Stimulated activated naive CD8-positive, alpha-beta T cell treated with anti-CD3 and anti-CD28 coated beads, Interleukin-15, amount 100 ng/mL, for 72 hours (primary cell): ENCODE measurements around the gene SBNO2.

Experiments
- ATAC-seq: fragments of 150-1000 bp; cut with Tn5 transposase; 2 replicates; pipeline ENCODE4 v1.10.0; 2021; ENCODE audit warnings: mild to moderate bottlenecking, moderate library complexity
- DNase-seq, 2 donors: peaks; one replicate each; pipeline ENCODE4 v3.0.0; 2021 to 2022
- H3K27ac Mint-ChIP-seq, 2 donors: one replicate each; pipeline ENCODE4 v1.8.0; 2022; ENCODE audit warnings: mild to moderate bottlenecking in 2 of 2, mixed read lengths in 2 of 2, moderate library complexity in 2 of 2
- H3K27me3 Mint-ChIP-seq: one replicate; pipeline ENCODE4 v1.8.0; 2022; ENCODE audit warnings: mixed read lengths
- H3K4me1 Mint-ChIP-seq: one replicate; pipeline ENCODE4 v1.8.0; 2022; ENCODE audit warnings: mild to moderate bottlenecking, mixed read lengths
- H3K4me3 Mint-ChIP-seq, 2 donors: one replicate each; pipeline ENCODE4 v1.8.0; 2022; ENCODE audit warnings: mild to moderate bottlenecking in 2 of 2, mixed read lengths in 2 of 2, moderate library complexity in 1 of 2
- H3K9me3 Mint-ChIP-seq, 2 donors: one replicate each; pipeline ENCODE4 v1.8.0; 2022; ENCODE audit warnings: mixed read lengths in 2 of 2

Gene SBNO2

DNA sequence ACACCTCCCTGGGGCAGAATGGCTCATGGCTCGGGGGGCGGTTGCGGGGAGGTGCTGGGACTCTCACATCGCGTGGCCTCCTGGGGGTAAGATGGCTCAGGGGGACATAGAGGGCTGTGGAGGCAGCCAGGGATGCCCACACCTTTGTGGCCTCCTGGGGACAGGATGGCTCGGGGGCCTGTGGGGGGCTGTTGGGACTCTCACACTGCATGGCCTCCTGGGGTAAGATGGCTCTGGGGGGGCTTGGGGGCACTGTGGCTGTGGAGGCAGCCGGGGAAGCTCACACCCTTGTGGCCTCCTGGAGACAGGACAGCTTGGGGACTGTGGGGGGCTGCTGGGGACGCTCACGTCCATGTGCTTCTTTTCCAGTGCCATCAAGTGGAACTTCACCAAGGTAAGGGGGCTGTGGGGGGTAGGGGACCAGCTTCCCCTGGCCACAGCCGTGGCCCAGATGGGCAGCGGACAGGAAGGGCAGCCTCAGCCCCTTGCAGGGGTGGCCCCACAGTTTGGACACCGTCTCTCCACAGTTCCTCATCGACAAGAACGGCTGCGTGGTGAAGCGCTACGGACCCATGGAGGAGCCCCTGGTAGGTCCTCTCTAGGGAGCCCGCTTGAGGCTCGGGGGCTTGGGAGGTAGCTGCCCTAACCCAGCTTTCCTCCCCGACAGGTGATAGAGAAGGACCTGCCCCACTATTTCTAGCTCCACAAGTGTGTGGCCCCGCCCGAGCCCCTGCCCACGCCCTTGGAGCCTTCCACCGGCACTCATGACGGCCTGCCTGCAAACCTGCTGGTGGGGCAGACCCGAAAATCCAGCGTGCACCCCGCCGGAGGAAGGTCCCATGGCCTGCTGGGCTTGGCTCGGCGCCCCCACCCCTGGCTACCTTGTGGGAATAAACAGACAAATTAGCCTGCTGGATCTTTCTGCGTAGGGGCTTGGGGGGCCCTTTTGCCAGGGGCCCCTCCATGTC, 67.9 kb downstream of the SBNO2 start:
- ATAC-seq (no peak), DNase-seq (no peak)
- peaks cover 47% of the 10 kb centered on the region for H3K4me1 Mint-ChIP-seq
- H3K4me3 Mint-ChIP-seq = peak overlapping the region; percentile 47 to 83
- H3K27me3 Mint-ChIP-seq = no peaks in the 10 kb centered on the region
- peak overlapping the region in 1 of 2 donors; percentile 91 for H3K27ac Mint-ChIP-seq
- no peaks in the 10 kb centered on the region for H3K9me3 Mint-ChIP-seq

DNA sequence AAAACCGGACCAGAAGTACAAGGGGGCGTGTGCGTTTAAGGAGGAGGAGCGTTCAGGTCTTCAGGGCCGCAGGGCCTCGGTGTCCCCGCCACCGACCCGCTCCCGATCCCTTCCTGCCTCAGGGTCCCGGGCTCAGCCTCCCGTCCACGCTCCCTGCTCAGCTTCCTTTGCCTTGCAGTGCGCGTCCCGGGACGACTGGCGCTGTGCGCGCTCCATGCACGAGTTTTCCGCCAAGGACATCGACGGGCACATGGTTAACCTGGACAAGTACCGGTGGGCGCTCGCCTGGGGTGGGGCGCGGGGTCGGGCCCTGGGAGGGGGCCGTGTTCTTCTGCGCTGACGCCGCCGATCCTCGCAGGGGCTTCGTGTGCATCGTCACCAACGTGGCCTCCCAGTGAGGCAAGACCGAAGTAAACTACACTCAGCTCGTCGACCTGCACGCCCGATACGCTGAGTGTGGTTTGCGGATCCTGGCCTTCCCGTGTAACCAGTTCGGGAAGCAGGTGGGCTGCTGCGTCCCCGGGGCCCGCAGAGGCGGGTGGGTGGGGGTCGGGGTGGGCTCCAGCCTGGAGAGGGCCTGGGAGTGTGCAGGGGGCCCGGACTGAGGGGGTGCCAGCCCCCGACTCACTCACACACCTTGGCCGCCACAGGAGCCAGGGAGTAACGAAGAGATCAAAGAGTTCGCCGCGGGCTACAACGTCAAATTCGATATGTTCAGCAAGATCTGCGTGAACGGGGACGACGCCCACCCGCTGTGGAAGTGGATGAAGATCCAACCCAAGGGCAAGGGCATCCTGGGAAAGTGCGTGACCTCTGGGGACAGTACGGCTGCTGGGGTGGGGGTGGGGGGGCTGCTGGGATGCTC, 68.8 kb downstream of the SBNO2 start:
- Mint-ChIP-seq H3K4me1 (peaks cover 56% of the 10 kb centered on the region), H3K9me3 (peaks cover 0 to under 1% of the 10 kb centered on the region in 2 donors), H3K27ac (peak overlapping the region; percentile 69 to 91), H3K4me3 (peak overlapping the region; percentile 79 to 83), H3K27me3 (no peaks in the 10 kb centered on the region)
- ATAC-seq = no peak
- no peak for DNase-seq

DNA sequence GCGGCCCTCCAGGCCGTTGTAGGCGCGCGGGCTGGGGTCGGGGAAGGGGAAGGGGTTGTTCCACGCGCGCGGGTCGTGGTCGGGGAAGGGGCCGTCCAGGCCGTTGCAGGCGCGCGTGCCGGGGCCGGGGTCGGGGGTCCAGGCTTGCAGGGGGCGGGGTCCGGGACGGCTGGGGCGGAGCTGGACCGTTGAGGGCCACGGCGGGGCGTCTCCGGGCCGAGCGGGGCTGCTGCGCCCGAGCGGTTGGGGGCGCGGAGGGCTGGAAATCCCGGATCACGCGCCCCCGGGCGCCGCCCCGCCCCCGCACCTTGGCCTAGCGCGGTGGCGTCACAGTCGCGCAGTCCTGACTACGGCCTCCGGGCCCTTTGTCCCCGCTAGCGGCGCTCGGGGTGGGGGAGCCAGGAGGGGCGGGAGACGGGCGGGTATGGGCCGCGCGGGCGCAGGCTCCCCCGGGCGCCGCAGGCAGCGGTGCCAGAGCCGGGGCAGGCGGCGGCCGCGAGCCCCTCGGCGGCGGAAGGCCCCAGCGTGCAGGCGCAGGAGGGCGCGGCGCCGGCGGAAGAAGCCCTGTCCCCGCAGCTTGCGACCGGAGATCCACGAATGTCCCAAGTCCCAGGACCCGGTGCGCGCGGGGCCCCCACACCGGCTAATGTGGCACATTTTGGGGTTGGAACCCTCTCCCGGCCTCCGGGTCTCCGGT, 69.6 kb downstream of the SBNO2 start:
- Mint-ChIP-seq H3K4me1 (peaks cover 64% of the 10 kb centered on the region), H3K27me3 (no peaks in the 10 kb centered on the region), H3K4me3 (peak overlapping the region; percentile 79 to 83), H3K9me3 (peaks cover 5 to 7% of the 10 kb centered on the region in 2 donors), H3K27ac (peak overlapping the region; percentile 69 to 71)
- DNase-seq (peak; percentile 79 to 80), ATAC-seq (peak; percentile 38)

GRCh38 chr19:1103708-1104310, 70.3 kb downstream of the SBNO2 start, which contains the start of gene GPX4:
Gene GPX4 (plus strand): TSS chr19:1103994. CDS start chr19:1104044, 50 bp downstream.
- ATAC-seq = peak; percentile 70
- H3K4me3 Mint-ChIP-seq = peak within 1 kb of the TSS; percentile 79 to 83
- H3K27ac Mint-ChIP-seq = peak within 1 kb of the TSS; percentile 85 to 96
- DNase-seq = peak; percentile 96 to 98
- H3K9me3 Mint-ChIP-seq = peaks cover 5 to 7% of the 10 kb centered on the region in 2 donors
- H3K4me1 Mint-ChIP-seq = peaks cover 71% of the 10 kb centered on the region
- H3K27me3 Mint-ChIP-seq = no peaks in the 10 kb centered on the region

GRCh38 chr19:1103132-1103707, 70.8 kb downstream of the SBNO2 start:
- Mint-ChIP-seq H3K9me3 (peaks cover 5 to 7% of the 10 kb centered on the region in 2 donors), H3K27ac (peak overlapping the region; percentile 85 to 96), H3K4me1 (peaks cover 77% of the 10 kb centered on the region), H3K4me3 (peak overlapping the region; percentile 76 to 78), H3K27me3 (no peaks in the 10 kb centered on the region)
- DNase-seq = no peak
- no peak for ATAC-seq

- peak; percentile 74 for ATAC-seq
- Mint-ChIP-seq H3K9me3 (peaks cover 5 to 7% of the 10 kb centered on the region in 2 donors), H3K27ac (peak overlapping the region; percentile 85 to 96), H3K27me3 (no peaks in the 10 kb centered on the region), H3K4me1 (peaks cover 81% of the 10 kb centered on the region), H3K4me3 (peak overlapping the region; percentile 76 to 78)
- peak; percentile 76 to 92 for DNase-seq
Measured at GRCh38 chr19:1102407-1103131, 71.5 kb downstream of the SBNO2 start.

GRCh38 chr19:1101337-1101698, 72.8 kb downstream of the SBNO2 start:
- Mint-ChIP-seq H3K4me1 (peaks cover 75% of the 10 kb centered on the region), H3K27me3 (no peaks in the 10 kb centered on the region), H3K27ac (peak overlapping the region in 1 of 2 donors; percentile 63), H3K9me3 (peaks cover 5 to 7% of the 10 kb centered on the region in 2 donors), H3K4me3 (peak overlapping the region; percentile 64 to 76)
- no peak for DNase-seq
- ATAC-seq = no peak

DNA sequence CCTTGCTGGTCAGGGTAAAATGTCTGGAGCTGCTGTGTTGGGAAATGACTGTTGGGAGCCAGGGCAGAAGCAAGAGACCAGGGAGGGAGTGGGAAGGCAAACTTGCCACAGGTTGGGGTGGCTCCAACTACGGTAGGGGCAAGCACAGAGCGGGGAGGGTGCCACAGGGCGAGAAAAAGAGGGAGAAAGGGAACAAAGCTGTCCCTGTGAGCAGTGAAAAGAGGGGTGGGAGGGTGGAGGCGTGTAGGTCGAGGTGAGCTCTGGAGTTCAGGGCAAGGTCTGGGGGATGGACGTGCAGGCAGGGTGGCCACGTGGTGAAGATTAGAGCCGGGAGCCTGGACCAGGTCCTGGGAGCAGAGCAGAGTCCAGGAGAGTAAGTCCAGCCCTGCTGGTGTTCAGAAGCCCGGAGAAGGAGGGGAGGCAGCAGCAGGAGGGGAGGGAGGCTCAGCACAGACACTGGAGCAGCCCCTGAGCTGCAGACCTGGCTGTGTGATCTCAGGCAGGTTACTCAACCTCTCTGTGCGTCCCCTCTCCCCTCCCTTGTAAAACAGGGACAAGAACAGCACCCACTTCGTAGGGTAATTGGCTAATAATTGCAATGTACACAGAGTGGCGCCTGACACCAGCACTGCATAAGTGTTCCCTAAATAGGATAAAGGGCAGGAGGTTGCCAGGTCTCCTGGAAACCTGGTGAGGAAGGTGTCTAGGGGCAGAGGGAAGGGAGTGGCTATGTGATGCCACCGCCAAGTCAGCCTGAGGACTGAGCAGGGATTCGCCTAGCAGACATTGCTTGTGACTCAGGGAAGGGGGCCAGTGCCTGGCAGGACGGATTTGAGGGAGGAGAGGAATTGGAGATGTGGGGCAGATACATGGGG, 75.7 kb downstream of the SBNO2 start:
- no peak for DNase-seq
- peaks cover 5 to 7% of the 10 kb centered on the region in 2 donors for H3K9me3 Mint-ChIP-seq
- peak overlapping the region; percentile 81 to 88 for H3K27ac Mint-ChIP-seq
- H3K4me1 Mint-ChIP-seq = peaks cover 86% of the 10 kb centered on the region
- ATAC-seq = no peak
- H3K4me3 Mint-ChIP-seq = no peak overlapping the region
- H3K27me3 Mint-ChIP-seq = no peaks in the 10 kb centered on the region

DNA sequence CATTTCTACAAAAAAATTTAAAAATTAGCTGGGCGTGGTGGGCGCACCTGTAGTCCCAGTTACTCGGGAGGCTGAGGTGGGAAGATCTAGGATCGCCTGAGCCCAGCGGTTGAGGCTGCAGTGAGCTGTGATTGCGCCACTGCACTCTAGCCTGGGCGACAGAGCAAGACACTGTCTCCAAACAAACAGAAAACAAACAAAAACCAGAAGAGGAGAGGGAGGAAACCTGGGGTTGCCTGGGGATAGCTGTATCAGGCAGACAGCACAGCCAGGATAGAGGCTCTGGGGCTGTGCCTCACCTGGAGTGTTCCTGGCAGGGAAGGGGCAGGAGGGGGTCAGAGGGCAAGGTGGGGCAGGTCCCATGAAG, 76.3 kb downstream of the SBNO2 start:
- Mint-ChIP-seq H3K4me1 (peaks cover 86% of the 10 kb centered on the region), H3K27me3 (no peaks in the 10 kb centered on the region), H3K9me3 (peaks cover 5 to 7% of the 10 kb centered on the region in 2 donors), H3K27ac (peak overlapping the region in 1 of 2 donors; percentile 81), H3K4me3 (no peak overlapping the region)
- DNase-seq (no peak), ATAC-seq (no peak)

GRCh38 chr19:1094978-1095701, 78.9 kb downstream of the SBNO2 start, which contains the start of gene POLR2E:
Gene POLR2E (minus strand): TSS chr19:1095375. CDS start chr19:1095315, 60 bp downstream.
- H3K9me3 Mint-ChIP-seq = peaks cover 5 to 6% of the 10 kb centered on the region in 2 donors
- DNase-seq (peak; percentile 99), ATAC-seq (peak; percentile 93)
- H3K27ac Mint-ChIP-seq = peak within 1 kb of the TSS; percentile 94 to 97
- no peaks in the 10 kb centered on the region for H3K27me3 Mint-ChIP-seq
- H3K4me1 Mint-ChIP-seq = peaks cover 86% of the 10 kb centered on the region
- peak within 1 kb of the TSS; percentile 92 for H3K4me3 Mint-ChIP-seq

DNA sequence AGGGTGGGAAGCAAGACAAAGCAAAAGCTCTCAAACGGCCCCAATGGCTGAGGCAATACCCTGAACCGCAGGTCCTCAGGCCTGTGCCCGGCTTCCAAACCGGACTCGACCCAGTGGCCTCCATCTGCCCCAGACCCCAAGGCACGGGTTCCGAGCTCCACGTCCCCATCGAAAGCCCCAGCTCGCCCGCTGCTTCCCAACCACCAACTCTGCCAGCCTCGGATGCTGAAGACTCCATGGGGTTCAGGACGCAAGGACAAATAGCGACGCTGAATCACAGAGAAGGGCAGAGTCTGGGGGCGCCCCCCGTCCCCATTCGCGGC, 79.5 kb downstream of the SBNO2 start:
- Mint-ChIP-seq H3K27me3 (no peaks in the 10 kb centered on the region), H3K9me3 (peaks cover 0 to under 1% of the 10 kb centered on the region in 2 donors), H3K27ac (peak overlapping the region; percentile 10 to 97), H3K4me3 (peak overlapping the region; percentile 92), H3K4me1 (peaks cover 86% of the 10 kb centered on the region)
- DNase-seq (no peak), ATAC-seq (peak; percentile 8)

DNA sequence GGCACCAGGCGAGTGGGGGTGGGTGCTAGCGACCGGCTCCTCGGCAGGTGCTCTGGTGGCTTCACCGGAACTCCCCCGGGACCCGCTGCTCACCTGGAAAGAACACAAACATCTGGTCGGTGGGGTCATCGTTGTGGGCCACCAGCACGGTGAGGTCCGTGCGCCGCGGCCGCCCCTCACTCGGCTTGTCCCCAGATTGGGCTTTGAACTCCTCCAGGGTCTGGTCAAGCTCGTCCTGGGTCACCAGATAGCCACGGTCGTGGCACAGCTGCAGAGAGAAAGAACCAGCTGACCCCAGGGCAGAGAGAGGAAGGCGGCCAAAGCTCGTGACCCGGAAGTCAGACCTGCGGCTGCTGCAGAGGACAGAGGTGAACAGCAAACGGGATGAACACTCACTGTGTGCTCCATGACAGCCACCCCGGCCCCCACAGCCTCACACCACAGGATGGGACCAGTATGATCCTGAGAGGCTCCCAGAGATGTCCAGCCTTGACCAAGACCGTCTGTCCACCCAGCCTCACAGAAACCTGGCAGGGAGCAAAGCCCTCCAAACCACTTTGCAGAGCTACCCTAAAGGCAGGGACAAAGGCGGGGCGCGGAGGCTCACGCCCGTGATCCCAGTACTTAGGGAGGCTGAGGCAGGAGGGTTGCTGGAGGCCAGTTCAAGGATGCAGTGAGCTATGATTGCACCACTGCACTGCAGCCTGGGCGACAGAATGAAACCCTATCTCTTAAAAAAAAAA, 80.1 kb downstream of the SBNO2 start:
- ATAC-seq (no peak), DNase-seq (no peak)
- Mint-ChIP-seq H3K4me1 (peaks cover 86% of the 10 kb centered on the region), H3K27ac (peak overlapping the region; percentile 7 to 97), H3K27me3 (no peaks in the 10 kb centered on the region), H3K9me3 (no peaks in the 10 kb centered on the region), H3K4me3 (peak overlapping the region; percentile 92)
